Osteocyte (in vitro differentiated cells): Measurements from ENCODE around the gene SSBP4. TPM values are rescaled to one million over a fixed set of nuclear protein-coding genes. Genes with fewer than 3 reads are reported as not detected.

Experiments used
- DNase-seq: peaks from one replicate; pipeline ENCODE4 v3.0.0; 2021; ENCODE audit warnings: mixed read lengths; ENCODE audit not compliant: unreplicated experiment; ENCODE audit errors: extremely low spot score
- H3K27ac Mint-ChIP-seq: one replicate; pipeline ENCODE4 v1.8.0; 2021; ENCODE audit warnings: mild to moderate bottlenecking, mixed read lengths; ENCODE audit not compliant: unreplicated experiment
- H3K27me3 Mint-ChIP-seq: one replicate; pipeline ENCODE4 v1.8.0; 2021; ENCODE audit warnings: mixed read lengths; ENCODE audit not compliant: unreplicated experiment
- H3K36me3 Mint-ChIP-seq: one replicate; pipeline ENCODE4 v1.8.0; 2021; ENCODE audit warnings: mixed read lengths; ENCODE audit not compliant: unreplicated experiment
- H3K4me1 Mint-ChIP-seq: one replicate; pipeline ENCODE4 v1.8.0; 2021; ENCODE audit warnings: mixed read lengths; ENCODE audit not compliant: unreplicated experiment
- H3K4me3 Mint-ChIP-seq: one replicate; pipeline ENCODE4 v1.8.0; 2021; ENCODE audit warnings: mild to moderate bottlenecking, moderate library complexity, mixed read lengths; ENCODE audit not compliant: unreplicated experiment
- H3K9me3 Mint-ChIP-seq: one replicate; pipeline ENCODE4 v1.8.0; 2021; ENCODE audit warnings: mixed read lengths; ENCODE audit not compliant: unreplicated experiment
- CTCF ChIP-seq: fragments of 200-600 bp; sonication (generic); IDR thresholded peaks from 2 replicates; pipeline ENCODE4 v1.5.0; 2021; ENCODE audit warnings: antibody characterized with exemption, mild to moderate bottlenecking, moderate library complexity
- total RNA-seq: library from RNA; stranded (reverse); gene quantifications from 2 replicates; pipeline ENCODE4 v1.2.1, GENCODE V29; 2021

Gene SSBP4
- total RNA-seq, 1 donor from 2014 or later: 82.9 TPM

GRCh38 chr19:18418029-18418482, 1.1 kb upstream of the SSBP4 start:
- H3K4me3 Mint-ChIP-seq: peak overlapping the region; percentile 69
- H3K4me1 Mint-ChIP-seq: peaks cover 70% of the 10 kb centered on the region
- H3K9me3 Mint-ChIP-seq: no peaks in the 10 kb centered on the region
- peak overlapping the region; percentile 91 for H3K27ac Mint-ChIP-seq
- no peaks in the 10 kb centered on the region for H3K27me3 Mint-ChIP-seq
- H3K36me3 Mint-ChIP-seq: peaks cover under 1% of the 10 kb centered on the region
- TF ChIP-seq CTCF: no peak
- no peak for DNase-seq

- H3K27me3 Mint-ChIP-seq: no peaks in the 10 kb centered on the region
- peaks cover 71% of the 10 kb centered on the region for H3K4me1 Mint-ChIP-seq
- TF ChIP-seq CTCF: no peak
- H3K36me3 Mint-ChIP-seq: peaks cover 3% of the 10 kb centered on the region
- peak overlapping the region; percentile 91 for H3K27ac Mint-ChIP-seq
- no peaks in the 10 kb centered on the region for H3K9me3 Mint-ChIP-seq
- peak; percentile 84 for DNase-seq
- H3K4me3 Mint-ChIP-seq: peak overlapping the region; percentile 69
Observed at GRCh38 chr19:18418483-18419194, 559 bp upstream of the SSBP4 start.

DNA sequence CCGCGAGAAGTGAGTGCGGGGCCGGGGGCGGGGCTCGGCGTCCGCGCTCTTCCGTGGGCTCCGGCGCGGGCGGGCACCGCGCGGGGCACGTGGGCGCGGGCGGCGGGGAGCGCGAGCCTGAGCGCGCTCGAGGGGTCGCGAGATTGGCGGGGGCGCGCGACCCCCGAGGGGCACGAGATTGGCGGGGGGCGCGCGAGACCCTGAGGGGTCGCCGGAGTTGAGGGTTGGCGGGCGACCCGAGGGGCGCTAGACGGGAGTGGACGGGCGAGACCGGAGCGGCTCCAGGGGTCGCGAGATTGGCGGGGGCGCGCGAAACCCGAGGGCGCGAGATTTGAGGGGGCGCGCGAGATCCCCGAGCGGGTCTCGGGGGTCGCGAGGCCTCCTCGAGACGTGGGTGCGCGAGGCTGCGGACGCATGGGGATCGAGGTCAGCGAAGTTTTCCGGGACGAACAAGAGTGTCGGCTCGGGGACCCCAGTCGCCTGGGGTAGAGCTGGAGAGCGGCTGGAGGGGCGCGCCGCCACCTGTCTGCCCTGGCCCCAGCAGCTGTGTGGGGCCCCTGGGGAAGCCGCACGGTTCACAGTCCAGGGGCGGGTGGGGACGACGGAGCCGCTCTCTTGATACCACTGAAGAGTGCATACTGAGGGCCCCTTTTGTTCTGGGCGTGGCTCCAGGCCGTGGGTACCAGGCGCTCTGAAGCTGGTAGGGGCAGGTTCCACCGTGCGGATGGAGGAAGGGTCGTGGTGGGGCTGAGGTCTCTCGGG, 682 bp downstream of the SSBP4 start:
- Mint-ChIP-seq H3K4me3 (peak overlapping the region; percentile 81), H3K27me3 (no peaks in the 10 kb centered on the region), H3K36me3 (peaks cover 3% of the 10 kb centered on the region), H3K4me1 (peaks cover 66% of the 10 kb centered on the region), H3K9me3 (no peaks in the 10 kb centered on the region), H3K27ac (peak overlapping the region; percentile 71)
- no peak for TF ChIP-seq CTCF
- DNase-seq: no peak

DNA sequence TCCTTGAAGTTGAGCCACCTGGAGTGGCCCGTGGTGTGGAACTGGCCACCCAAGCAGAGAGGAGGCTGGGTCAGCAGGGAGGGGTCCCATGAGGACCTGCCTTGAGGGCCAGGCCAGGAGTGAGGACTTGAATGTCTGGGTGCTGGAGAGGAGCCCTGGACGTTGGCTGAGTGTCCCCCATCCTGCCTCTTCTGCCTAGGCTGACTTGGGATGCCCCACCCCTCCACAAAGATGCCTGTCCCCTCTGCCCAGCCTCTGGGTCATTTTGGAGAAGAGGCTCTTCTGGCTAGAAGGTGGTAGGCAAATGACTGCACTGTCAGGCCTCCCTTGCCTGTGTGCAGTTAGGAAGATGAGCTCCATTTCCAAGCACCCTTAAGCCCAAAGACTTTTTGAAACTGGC, 1.7 kb downstream of the SSBP4 start:
- H3K27me3 Mint-ChIP-seq: no peaks in the 10 kb centered on the region
- H3K9me3 Mint-ChIP-seq: no peaks in the 10 kb centered on the region
- H3K4me1 Mint-ChIP-seq: peaks cover 60% of the 10 kb centered on the region
- peaks cover 3% of the 10 kb centered on the region for H3K36me3 Mint-ChIP-seq
- no peak for TF ChIP-seq CTCF
- H3K27ac Mint-ChIP-seq: peak overlapping the region; percentile 71
- DNase-seq: no peak
- peak overlapping the region; percentile 81 for H3K4me3 Mint-ChIP-seq

GRCh38 chr19:18421371-18421959, 2.3 kb downstream of the SSBP4 start:
- no peak for TF ChIP-seq CTCF
- Mint-ChIP-seq H3K36me3 (peaks cover 3% of the 10 kb centered on the region), H3K27me3 (no peaks in the 10 kb centered on the region), H3K4me1 (peaks cover 56% of the 10 kb centered on the region), H3K27ac (peak overlapping the region; percentile 34), H3K9me3 (no peaks in the 10 kb centered on the region), H3K4me3 (peak overlapping the region; percentile 81)
- DNase-seq: no peak
